IgD-negative memory B cell (primary cell): ENCODE results near the gene GIT1. TPM values are rescaled to one million over a fixed set of nuclear protein-coding genes. Genes with fewer than 3 reads are reported as not detected.

Source experiments
- polyA plus RNA-seq: library from polyadenylated mRNA; unstranded; fragments of 300-500 nt; fragmentation: Illumina TruSeq; gene quantifications from one replicate; pipeline ENCODE4 v1.2.3, GENCODE V29; 2021

GIT1 gene
- polyA plus RNA-seq, 1 donor from 2014 or later, result 8.6 TPM

Other genes with a start within 250 kb of the GIT1 start
- gene TAOK1, start 199.3 kb downstream of the GIT1 start, polyA plus RNA-seq, result 4.0 TPM
- 11.7 TPM for gene ABHD15, start 22.6 kb downstream of the GIT1 start, polyA plus RNA-seq
- gene TP53I13, start 20.9 kb downstream of the GIT1 start, polyA plus RNA-seq, result 29.4 TPM
- not detected for gene ANKRD13B, start 3.5 kb upstream of the GIT1 start, polyA plus RNA-seq
- not detected for gene CORO6, start 33.3 kb upstream of the GIT1 start, polyA plus RNA-seq